B cell (primary cell): Measurements from ENCODE around the gene LHX4. TPM values are rescaled to one million over a fixed set of nuclear protein-coding genes. Genes with fewer than 3 reads are reported as not detected.

Experiments used
- ATAC-seq: fragments of 200-7000 bp; cut with Tn5 transposase; one replicate; pipeline ENCODE4 v1.10.0; 2021; ENCODE audit warnings: low read depth, mild to moderate bottlenecking, moderate number of reproducible peaks, moderate library complexity
- CTCF ChIA-PET: fragments of 350-600 bp; sonication (Branson Sonifier 250); formaldehyde crosslinking; loops from one replicate; lab custom pipeline; 2021; ENCODE audit warnings: antibody characterized with exemption, inconsistent platforms; lab: Charles Lee
- POLR2A ChIA-PET: fragments of 350-600 bp; sonication (Branson Sonifier 250); formaldehyde crosslinking; loops from one replicate; lab custom pipeline; 2021; ENCODE audit warnings: antibody characterized with exemption; lab: Charles Lee
- DNase-seq: peaks from one replicate; pipeline ENCODE4 v3.0.0; 2013
- H2AFZ ChIP-seq: 2 replicates; pipeline ENCODE4 v1.6.1; 2012; ENCODE audit warnings: mild to moderate bottlenecking, low read depth, low read length; ENCODE audit not compliant: insufficient read depth, poor library complexity, severe bottlenecking
- H3K27ac ChIP-seq, 2 donors: 1 replicate in 1 of 2; 2 replicates in 1 of 2; pipeline ENCODE4 v1.5.1; 2012 to 2013; ENCODE audit warnings: low read length in 2 of 2, mild to moderate bottlenecking in 2 of 2, moderate library complexity in 1 of 2
- H3K27me3 ChIP-seq, 4 experiments: fragments of 200-600 bp in 1 of 4; sonication (generic) in 1 of 4; replicated peaks in 1 of 4; 1 replicate in 2 of 4; 2 replicates in 2 of 4; pipeline versions ENCODE4 v1.6.1 to v1.7.0; 2013 to 2016; ENCODE audit warnings: low read length in 3 of 4, mild to moderate bottlenecking in 2 of 4, mixed read lengths in 1 of 4, moderate library complexity in 1 of 4; ENCODE audit not compliant: insufficient read depth in 4 of 4, control insufficient read depth in 3 of 4; ENCODE audit errors: control extremely low read depth in 1 of 4
- H3K36me3 ChIP-seq, 2 experiments: replicated peaks in 1 of 2; 1 replicate in 1 of 2; 2 replicates in 1 of 2; pipeline versions ENCODE4 v1.6.1 to v1.7.1; 2013; ENCODE audit warnings: low read length in 1 of 2; ENCODE audit not compliant: insufficient read depth in 2 of 2, control insufficient read depth in 1 of 2; ENCODE audit errors: control extremely low read depth in 1 of 2, extremely low read depth in 1 of 2
- H3K4me1 ChIP-seq, 2 donors: fragments of 200-600 bp in 1 of 2; sonication (generic) in 1 of 2; 1 replicate in 1 of 2; 2 replicates in 1 of 2; pipeline versions ENCODE4 v1.5.1 to v1.6.1; 2013 to 2017; ENCODE audit warnings: low read length in 2 of 2; ENCODE audit not compliant: control insufficient read depth in 2 of 2, insufficient read depth in 2 of 2
- H3K4me2 ChIP-seq: replicated peaks from 2 replicates; pipeline ENCODE3; 2012; ENCODE audit warnings: mild to moderate bottlenecking, low read depth, low read length; ENCODE audit not compliant: poor library complexity, severe bottlenecking
- H3K4me3 ChIP-seq, 5 experiments: fragments of 200-600 bp in 1 of 5; sonication (generic) in 1 of 5; 1 replicate in 3 of 5; 2 replicates in 2 of 5; pipeline versions ENCODE4 v1.5.1 to v1.7.0; 2011 to 2016; ENCODE audit warnings: low read length in 4 of 5, mild to moderate bottlenecking in 4 of 5, low read depth in 2 of 5, control low read depth in 1 of 5, moderate library complexity in 1 of 5; ENCODE audit not compliant: insufficient read depth in 1 of 5; ENCODE audit errors: control extremely low read depth in 1 of 5, extremely low read depth in 1 of 5
- H3K79me2 ChIP-seq: fragments of 200-600 bp; sonication (generic); one replicate; pipeline ENCODE4 v1.6.0; 2016; ENCODE audit warnings: low read length; ENCODE audit not compliant: control insufficient read depth, insufficient read depth
- H3K9ac ChIP-seq: fragments of 200-600 bp; sonication (generic); 2 replicates; pipeline ENCODE4 v1.6.1; 2017; ENCODE audit warnings: mild to moderate bottlenecking, low read length, moderate library complexity
- H3K9me3 ChIP-seq, 3 donors: one replicate each; pipeline versions ENCODE4 v1.6.1 to v1.7.1; 2013; ENCODE audit warnings: low read length in 2 of 3; ENCODE audit not compliant: control insufficient read depth in 2 of 3, insufficient read depth in 1 of 3; ENCODE audit errors: control extremely low read depth in 1 of 3
- H4K20me1 ChIP-seq: 2 replicates; pipeline ENCODE4 v1.6.0; 2012; ENCODE audit warnings: mild to moderate bottlenecking, low read length; ENCODE audit not compliant: insufficient read depth, control insufficient read depth, poor library complexity, severe bottlenecking
- H3K27ac Mint-ChIP-seq: one replicate; pipeline ENCODE4 v1.8.0; 2021; ENCODE audit warnings: mixed read lengths
- H3K27me3 Mint-ChIP-seq: one replicate; pipeline ENCODE4 v1.8.0; 2021; ENCODE audit warnings: mixed read lengths
- H3K4me1 Mint-ChIP-seq: one replicate; pipeline ENCODE4 v1.8.0; 2021; ENCODE audit warnings: mixed read lengths
- H3K4me3 Mint-ChIP-seq: one replicate; pipeline ENCODE4 v1.8.0; 2021; ENCODE audit warnings: mixed read lengths
- H3K9me3 Mint-ChIP-seq: one replicate; pipeline ENCODE4 v1.8.0; 2022; ENCODE audit warnings: mixed read lengths; ENCODE audit not compliant: insufficient read depth
- CTCF ChIP-seq: fragments of 200-600 bp; IDR thresholded peaks from one replicate; pipeline ENCODE4 v1.8.0; 2022; ENCODE audit warnings: antibody characterized with exemption, mild to moderate bottlenecking
- EZH2 ChIP-seq: IDR thresholded peaks from 2 replicates; pipeline ENCODE4 v1.6.1; 2012; ENCODE audit warnings: borderline replicate concordance, low read depth, mild to moderate bottlenecking, moderate library complexity, low read length; ENCODE audit not compliant: insufficient read depth, poor library complexity, severe bottlenecking
- WGBS: methylation state at CpG from one replicate; pipeline ENCODE4 v1.1.5; 2013; ENCODE audit warnings: missing lambda C conversion rate; ENCODE audit not compliant: insufficient coverage; 5-methylcytosine and 5-hydroxymethylcytosine counted together
- intact Hi-C: fragments of 100-400 bp; cut with micrococcal nuclease; formaldehyde crosslinking; loops from one replicate; pipeline ENCODE4 v1.10.0; 2022
- polyA plus RNA-seq: library from polyadenylated mRNA; depleted of rRNA; stranded (reverse); fragments of >200 nt; gene quantifications from 2 replicates; pipeline ENCODE4 v1.2.3, GENCODE V29; 2012
- total RNA-seq, 2 donors: library from RNA; stranded (reverse); fragments of 120-200 nt in 1 of 2; gene quantifications; 1 replicate in 1 of 2; 2 replicates in 1 of 2; pipeline versions ENCODE4 v1.2.3 to v1.2.4, GENCODE V29; 2013 to 2022

LHX4 gene
- total and polyA plus RNA-seq, 2 donors (not counting 1 experiment from before 2014, with no cell fraction given), result not detected

GRCh38 chr1:180228648-180229482, 1.2 kb upstream of the LHX4 start:
- Histone ChIP-seq H2AFZ (peak overlapping the region; percentile 72), H3K79me2 (no peaks in the 10 kb centered on the region), H3K4me1 (peaks cover 39 to 48% of the 10 kb centered on the region in 2 donors), H3K9me3 (peaks cover 0 to 42% (median 0%) of the 10 kb centered on the region in 3 donors), H3K27ac (no peak overlapping the region), H3K27me3 (peaks cover 0 to 84% (median 52%) of the 10 kb centered on the region in 4 experiments), H3K4me3 (peak overlapping the region in 4 of 5 experiments; percentile 21 to 58 (median 56)), H4K20me1 (no peaks in the 10 kb centered on the region), H3K36me3 (no peaks in the 10 kb centered on the region), H3K4me2 (peak overlapping the region; percentile 98), H3K9ac (peak overlapping the region; percentile 68)
- ATAC-seq, result no peak
- no peak overlapping the region for H3K27ac Mint-ChIP-seq
- H3K4me3 Mint-ChIP-seq, result peak overlapping the region; percentile 76
- H3K4me1 Mint-ChIP-seq, result peaks cover 22% of the 10 kb centered on the region
- intact Hi-C loops, result loop anchor here (1.0 kb wide), 1 partner anchor 73 kb away; no protein-coding TSS in a partner anchor
- ChIA-PET POLR2A (no interaction called here), CTCF (no interaction called here)
- peaks cover 60% of the 10 kb centered on the region for H3K27me3 Mint-ChIP-seq
- peak; percentile 50 for DNase-seq
- 5% methylated on average over 53 of the region's 57 CpGs for WGBS
- no peaks in the 10 kb centered on the region for H3K9me3 Mint-ChIP-seq
- TF ChIP-seq EZH2 (no peak), CTCF (no peak)

GRCh38 chr1:180230416-180230790, 339 bp downstream of the LHX4 start:
- H2AFZ ChIP-seq, result peak overlapping the region; percentile 72
- no peak overlapping the region for H3K27ac ChIP-seq
- H3K4me3 ChIP-seq, result peak overlapping the region in 4 of 5 experiments; percentile 32 to 58 (median 54)
- ChIA-PET CTCF (interaction anchor here (0.5 kb wide), 1 partner anchor 18 kb away, joined by 3 read pairs; no protein-coding TSS in a partner anchor), POLR2A (no interaction called here)
- H3K36me3 ChIP-seq, result no peaks in the 10 kb centered on the region
- DNase-seq, result peak; percentile 47
- H3K9me3 ChIP-seq, result peaks cover 0 to 56% (median 0%) of the 10 kb centered on the region in 3 donors
- Mint-ChIP-seq H3K4me1 (peaks cover 32% of the 10 kb centered on the region), H3K9me3 (no peaks in the 10 kb centered on the region), H3K27ac (no peak overlapping the region), H3K4me3 (peak overlapping the region; percentile 80), H3K27me3 (peaks cover 58% of the 10 kb centered on the region)
- 1% methylated on average over 28 of the region's 28 CpGs for WGBS
- no peaks in the 10 kb centered on the region for H3K79me2 ChIP-seq
- no peak for TF ChIP-seq CTCF
- TF ChIP-seq EZH2, result no peak
- H4K20me1 ChIP-seq, result no peaks in the 10 kb centered on the region
- H3K9ac ChIP-seq, result peak overlapping the region; percentile 68
- intact Hi-C loops, result no loop called here
- peaks cover 54 to 61% of the 10 kb centered on the region in 2 donors for H3K4me1 ChIP-seq
- H3K4me2 ChIP-seq, result peak overlapping the region; percentile 98
- H3K27me3 ChIP-seq, result peaks cover 0 to 83% (median 59%) of the 10 kb centered on the region in 4 experiments
- no peak for ATAC-seq
